NCI-H82 treated with DMSO at 0.1 percent for 48 hours (cell line): ENCODE data around the gene ZFYVE9.

Experiments
- DNase-seq: peaks from one replicate; lab custom pipeline; 2025; ENCODE audit not compliant: unreplicated experiment; lab: John Stamatoyannopoulos, UW

ZFYVE9 gene

DNA sequence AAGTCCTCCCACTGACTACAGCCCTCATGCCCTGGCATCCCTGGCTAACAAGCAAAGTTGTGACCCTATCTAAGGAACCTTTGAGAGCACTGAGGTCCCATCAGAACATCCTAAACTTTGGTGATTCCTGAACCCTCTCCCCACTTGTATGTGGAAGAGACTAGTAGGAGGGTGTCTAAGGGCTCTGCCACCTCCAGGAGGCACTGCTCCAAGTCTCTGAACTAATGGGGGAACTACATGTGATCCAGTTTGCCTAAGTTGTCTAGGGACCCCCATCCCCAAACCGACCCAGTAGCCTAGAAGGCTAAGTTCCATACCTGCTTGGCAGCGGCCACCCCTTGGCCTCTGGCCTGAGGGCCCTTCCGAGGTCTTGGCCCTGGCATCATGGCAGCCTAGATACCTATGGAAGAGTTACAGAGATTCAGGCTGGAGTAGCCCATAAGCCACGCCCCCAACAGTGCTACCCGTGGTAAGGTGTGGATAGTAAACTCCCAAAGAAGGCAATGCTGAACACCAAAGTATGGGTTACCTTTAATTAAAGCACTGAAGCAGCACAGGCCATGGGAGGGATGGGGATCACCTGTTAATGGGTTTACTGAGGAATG is 222.4 kb downstream of the ZFYVE9 start:
- DNase-seq, result no peak

DNA sequence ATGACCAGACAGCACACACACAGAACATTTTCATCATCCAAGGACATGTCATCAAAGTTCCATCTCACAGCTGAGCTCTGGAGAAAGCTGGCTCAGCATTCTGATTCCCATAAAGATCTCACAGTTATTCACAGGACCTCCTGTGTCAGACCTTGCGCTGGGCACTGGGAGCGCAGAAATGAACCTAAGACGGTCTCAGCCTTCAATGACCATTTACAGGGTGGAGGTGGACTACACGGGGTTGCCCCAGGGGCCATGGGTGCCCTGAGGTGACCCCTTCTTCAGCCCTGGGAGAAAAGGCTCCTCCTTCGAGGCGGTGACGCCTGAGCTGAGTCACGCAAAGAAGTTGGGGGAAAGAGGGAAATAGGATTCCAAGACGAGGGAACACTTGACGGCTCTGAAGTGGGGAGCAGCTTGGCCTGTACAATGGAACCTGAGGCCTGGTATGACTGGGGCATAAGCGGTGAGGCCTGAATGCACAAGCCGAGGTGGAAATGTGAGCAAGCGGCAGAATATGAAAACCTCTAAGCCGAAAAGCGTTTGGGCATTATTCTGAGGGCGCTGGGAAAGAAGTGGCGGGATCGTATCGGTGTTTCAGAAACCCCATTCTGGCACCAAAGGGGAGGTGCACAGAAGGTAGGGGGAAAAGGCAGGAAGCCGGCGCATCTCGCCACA is 223.3 kb downstream of the ZFYVE9 start:
- DNase-seq, result no peak

GRCh38 chr1:52365746-52366516 is 224.0 kb downstream of the ZFYVE9 start, which contains the start of gene CC2D1B:
Gene CC2D1B, minus strand, starts transcription at chr1:52366205. Its CDS starts 1,585 bp downstream, at chr1:52364620.
- DNase-seq, result peak; percentile 95

- no peak for DNase-seq
Measured at GRCh38 chr1:52366517-52366827, 224.6 kb downstream of the ZFYVE9 start.

DNA sequence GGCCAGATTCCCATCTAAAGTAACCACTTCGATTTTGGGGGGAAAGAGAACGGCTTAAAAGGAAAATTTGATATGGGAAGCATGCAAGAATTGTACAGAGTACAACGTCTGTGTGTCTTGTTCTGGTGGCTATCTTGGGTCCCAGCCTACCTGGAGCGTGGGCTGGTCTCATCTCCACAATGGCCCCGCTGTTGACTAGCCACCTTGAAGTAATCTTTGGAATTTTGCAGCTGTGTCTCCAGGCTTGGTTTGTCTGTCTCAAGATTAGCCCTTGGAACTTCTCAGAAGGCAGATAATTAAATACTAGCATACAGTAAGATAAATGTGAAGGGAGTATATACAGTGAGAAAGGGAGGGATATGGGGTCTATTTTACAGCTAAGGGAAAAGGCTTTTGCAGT is 225.4 kb downstream of the ZFYVE9 start:
- DNase-seq, result no peak

- DNase-seq, result peak; percentile 15
Measured at GRCh38 chr1:52368383-52369172, 226.7 kb downstream of the ZFYVE9 start.

GRCh38 chr1:52369851-52370250 is 228.0 kb downstream of the ZFYVE9 start:
- peak; percentile 64 for DNase-seq

- DNase-seq, result no peak
Measured at GRCh38 chr1:52385376-52385775, 243.5 kb downstream of the ZFYVE9 start.

DNA sequence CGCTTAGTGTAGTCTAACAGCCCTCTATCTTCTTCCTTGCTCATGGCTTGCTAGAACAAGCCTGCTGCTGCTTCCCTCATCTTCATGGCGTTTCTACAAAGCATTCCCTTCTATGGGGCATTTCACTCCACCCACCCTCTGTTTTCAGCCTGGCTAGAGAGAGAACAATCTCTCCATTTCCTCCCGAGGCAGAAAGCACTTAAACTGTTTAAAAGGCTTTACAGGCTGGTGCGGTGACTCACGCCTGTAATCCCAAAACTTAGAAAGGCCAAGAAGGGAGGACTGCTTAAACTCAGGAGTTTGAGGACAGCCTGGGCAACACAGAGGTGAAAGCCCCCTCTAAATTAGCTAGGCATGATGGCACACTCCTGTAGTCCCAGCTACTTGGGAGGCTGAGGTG is 244.6 kb downstream of the ZFYVE9 start:
- no peak for DNase-seq

- no peak for DNase-seq
Measured at GRCh38 chr1:52393174-52393573, 251.3 kb downstream of the ZFYVE9 start.
